Hematopoietic multipotent progenitor cell treated with erythropoietin and hydrocortisone succinate and interleukin-3 and kit ligand, for 8 days (in vitro differentiated cells): ENCODE results near the gene GSTA3.
"Not testable (repeated sequence)": the region's sequence is repeated elsewhere in the genome, so short reads cannot be mapped to it uniquely, and the experiment has no call there.

Experiments
- DNase-seq: peaks from one replicate; pipeline ENCODE4 v3.0.0-alpha.2; 2015

Gene GSTA3

GRCh38 chr6:52909131-52909530 is 367 bp downstream of the GSTA3 start:
- no peak for DNase-seq

DNA sequence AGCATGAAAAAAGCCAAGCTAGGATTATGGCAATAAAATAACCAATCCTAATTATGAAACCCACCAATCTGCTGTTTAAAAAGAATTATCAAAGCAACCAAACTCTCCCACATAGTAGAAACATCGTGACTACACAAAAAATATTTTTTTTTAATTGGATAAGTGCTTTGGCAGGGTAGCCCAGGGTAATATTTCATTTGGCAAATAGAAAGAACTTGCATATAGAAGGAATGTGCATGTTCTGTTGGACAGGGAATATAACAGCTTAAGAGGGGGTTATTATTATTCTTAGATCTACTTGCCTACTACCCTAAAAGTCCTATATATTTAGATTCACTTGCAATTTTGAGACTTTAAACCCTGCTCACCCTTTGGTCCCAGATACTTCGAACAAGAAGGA is 972 bp downstream of the GSTA3 start:
- DNase-seq = no peak

- DNase-seq = peak; percentile 43
These were observed 4.8 kb downstream of the GSTA3 start for GRCh38 chr6:52904562-52905279.

GRCh38 chr6:52900536-52900935 is 9.0 kb downstream of the GSTA3 start:
- DNase-seq = no peak

DNA sequence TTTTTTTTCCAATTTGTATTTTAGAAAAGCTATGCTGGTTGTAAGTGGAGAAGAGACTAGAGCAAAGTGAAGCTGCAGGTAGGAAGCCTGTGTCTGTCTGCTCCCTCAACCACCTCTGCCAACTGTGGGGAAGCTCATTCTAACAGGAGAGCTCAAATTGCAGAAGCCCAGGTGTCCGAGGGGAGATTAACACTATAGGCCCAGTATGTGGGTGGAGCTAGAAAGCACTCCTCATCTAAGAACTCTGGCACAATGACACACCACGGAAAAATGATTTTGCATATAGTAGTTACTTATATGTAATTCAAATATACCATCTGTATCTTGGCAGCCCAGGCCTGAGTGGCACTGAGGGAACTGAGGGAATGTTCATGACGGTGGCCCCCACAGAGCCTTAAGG is 13.7 kb downstream of the GSTA3 start:
- DNase-seq = not testable (repeated sequence)

DNA sequence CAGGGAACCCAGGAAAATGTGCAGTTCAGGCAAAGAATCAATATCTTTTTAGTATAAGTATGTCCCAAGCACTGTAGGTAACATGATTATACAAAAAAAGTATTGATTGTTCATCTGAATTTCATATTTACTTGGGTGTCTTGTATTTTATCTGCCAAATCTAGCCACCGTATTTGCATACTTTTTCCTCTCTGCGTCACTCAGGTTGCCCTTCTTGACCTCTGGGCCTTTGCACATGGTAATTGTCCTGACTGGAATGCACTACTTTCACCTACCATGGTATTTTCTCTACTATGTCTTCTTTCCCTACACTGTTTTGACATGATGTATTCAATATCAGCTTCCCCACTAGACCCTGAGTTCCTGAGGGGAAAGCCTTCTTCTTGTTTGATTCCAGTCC is 15.2 kb downstream of the GSTA3 start:
- DNase-seq = no peak

GRCh38 chr6:52893803-52894202 is 15.7 kb downstream of the GSTA3 start:
- peak; percentile 42 for DNase-seq

DNA sequence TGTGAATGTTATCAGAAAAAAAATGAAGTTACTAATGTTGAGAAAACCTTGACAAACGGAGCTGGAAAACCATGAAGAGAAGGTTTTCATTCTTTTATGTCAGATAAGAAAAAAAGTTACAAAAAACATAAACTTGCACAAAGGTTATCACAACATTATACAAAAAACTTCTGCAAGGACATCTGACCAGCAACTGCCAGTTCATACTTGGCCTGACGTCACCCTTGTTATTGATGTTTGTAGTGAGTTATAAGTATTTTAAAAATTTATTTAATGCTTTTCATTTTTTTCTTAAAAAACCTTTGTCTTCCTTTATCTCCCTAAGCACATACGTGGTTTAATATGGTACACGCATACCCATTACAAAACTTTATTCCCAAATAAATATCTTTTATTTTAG is 16.3 kb downstream of the GSTA3 start:
- no peak for DNase-seq

DNA sequence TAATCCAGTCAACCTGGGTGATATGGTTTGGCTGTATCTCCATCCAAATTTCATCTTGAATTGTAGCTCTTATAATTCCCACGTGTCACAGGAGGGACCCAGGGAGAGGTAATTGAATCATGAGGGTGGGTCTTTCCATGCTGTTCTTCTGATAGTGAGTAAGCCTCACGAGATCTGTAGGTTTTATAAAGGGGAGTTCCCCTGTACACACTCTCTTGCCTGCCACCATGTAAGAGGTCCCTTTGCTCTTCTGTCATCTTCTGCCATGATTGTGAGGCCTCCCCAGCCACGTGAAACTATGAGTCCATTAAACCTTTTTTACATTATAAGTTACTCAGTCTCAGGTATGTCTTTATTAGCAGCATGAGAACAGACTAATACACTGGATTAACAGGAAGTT is 19.5 kb downstream of the GSTA3 start:
- DNase-seq = no peak

DNA sequence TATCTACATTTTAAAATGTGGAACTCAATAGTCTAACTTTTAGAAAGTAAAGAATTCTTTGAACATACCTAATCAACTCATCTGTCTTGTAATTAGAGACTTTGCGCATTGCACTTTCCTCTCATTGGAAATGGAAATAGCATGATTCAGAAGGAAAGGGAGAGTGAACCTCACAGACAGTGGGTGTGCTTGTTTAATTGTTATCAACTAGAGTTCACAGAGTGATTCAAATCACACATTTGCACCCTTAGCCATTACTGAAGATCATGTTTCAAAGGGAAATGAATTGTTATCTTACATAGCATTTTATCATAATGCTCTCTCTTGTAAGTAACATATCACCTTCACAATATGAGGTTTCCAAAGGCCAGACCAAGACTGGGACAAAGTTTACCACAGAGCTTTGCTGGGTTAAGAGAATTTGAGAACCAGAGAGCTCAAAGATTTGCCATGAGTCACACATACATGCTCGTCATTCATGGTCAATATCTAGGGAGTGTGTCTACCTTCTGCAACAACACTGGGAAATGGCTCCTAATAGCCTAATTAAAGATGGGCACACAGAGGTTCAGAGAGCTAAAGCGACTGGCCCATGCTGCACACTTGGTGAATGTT is 21.5 kb downstream of the GSTA3 start:
- DNase-seq = no peak

DNA sequence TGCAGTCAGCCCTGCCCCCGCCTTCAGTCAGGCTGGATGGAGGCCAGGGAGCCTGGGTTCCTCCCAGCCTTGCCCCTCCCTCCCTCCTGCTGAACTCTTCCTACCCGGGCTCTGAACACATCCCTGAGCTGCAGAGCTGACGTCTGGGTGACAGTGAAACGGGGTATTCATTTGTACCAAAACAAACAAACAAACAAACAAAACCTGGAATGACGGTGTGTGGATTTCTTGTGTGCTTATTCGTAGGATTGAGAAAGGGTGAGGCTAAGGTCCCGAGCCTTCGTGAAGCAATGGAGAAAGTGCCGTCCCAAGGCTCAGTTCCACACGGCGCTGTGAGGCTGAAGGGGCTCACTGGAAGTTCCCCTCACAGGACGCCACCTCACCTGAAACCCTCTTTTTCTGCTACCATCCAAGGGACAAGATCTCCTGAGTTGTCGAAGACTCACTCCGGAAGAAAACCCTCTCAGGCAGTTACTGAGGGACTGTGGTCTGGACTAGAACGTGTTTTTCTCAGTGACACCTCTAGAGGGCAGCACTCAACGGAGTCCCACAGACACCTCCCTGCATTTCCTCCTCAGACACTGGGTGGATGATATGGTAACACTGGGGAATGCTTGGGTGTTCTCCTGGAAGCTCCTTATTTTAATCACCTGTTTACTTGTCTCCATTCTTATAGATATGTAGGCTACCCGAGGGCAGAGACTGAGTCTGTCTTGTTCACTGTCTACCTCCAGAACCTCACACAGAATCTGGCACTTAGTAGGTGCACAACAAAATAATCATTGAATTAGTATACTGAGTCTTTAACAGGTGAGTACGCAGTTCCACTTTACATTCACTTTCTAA is 27.3 kb downstream of the GSTA3 start:
- peak; percentile 82 for DNase-seq

DNA sequence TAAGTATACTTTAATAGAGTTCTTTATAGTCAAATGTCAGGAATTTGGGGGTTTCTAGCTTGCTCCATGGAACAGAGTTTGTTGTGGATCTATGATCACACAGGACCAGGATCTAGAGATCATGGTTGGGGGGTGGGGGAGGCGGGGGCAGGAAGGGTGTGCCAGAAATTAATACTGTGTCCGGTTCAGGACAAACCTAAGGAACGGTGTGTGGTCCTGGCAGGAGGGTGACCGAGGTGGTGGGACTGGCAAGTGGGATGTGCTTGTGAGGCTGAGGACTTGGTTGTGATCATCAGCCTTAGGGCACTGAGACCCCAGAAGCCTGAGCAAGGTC is 27.9 kb downstream of the GSTA3 start:
- no peak for DNase-seq

DNA sequence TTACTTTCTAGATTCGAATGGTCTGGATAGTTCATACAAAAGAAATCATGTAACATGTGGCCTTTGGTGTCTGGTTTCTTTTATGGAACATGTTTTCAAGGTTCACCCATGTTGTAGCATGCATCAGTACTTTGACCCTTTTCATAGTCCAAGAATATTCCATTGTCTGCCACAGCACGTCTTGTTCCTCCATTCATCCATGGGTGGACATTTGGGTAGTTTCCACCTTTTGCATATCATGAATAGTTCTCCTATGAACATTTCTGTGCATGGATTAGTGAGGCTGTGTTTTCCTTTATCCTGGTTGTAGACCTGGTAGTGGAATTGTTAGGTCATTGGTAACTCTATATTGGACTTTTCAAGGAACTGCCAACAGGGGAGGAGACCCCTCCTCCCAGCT is 31.7 kb downstream of the GSTA3 start:
- no peak for DNase-seq

DNA sequence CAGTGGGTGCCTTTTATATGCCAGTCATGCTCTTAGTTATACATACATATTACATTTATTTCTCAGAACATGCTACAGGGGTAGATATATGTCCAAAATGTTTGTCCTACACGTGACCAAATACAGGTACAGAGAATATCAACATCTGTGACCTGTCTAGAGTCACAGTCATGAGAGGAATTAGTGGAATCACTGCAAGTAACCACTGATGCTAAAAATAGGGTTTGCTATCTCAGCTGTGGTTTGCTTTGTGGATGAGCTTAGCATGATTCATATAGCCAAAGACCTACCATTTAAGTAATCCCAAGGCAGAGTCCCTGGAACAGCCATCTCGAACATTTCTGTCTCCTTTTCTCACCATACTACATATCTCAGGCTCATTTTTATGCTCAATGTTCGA is 32.3 kb downstream of the GSTA3 start:
- no peak for DNase-seq

DNA sequence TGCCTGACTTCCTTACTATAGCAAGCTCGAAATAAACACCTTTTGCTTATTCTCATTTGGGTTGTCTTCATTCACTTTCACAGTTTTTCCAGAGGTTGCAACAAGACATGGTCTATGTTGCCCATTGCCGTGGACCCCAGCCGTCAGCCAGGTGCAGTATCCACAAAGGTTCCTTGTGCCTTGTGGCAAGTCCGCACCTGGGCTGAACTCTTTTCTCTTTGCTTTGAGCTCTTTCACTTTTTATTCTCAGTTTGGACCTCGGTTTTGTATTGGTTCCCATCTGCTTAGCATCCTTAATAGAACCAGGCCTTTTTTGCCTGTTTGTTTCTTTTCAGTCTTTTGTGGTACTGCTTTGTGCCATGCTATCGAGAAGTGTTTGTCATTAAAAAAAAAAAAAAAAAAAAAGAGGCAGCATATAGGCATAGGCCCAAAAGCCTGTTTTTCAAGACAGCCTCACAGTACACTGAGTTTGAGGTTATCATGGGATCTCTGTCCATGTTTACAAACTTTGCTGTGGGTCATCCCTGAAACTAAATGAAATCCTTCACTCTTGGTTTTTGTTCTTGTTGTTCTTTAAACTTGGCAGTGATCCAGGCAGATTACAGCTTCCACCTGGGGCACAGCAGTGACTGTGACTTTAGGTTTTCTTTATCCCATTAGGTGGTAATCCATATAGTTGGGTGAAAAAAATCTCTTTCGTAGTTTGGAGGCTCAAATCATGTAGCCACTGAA is 33.3 kb downstream of the GSTA3 start:
- no peak for DNase-seq

DNA sequence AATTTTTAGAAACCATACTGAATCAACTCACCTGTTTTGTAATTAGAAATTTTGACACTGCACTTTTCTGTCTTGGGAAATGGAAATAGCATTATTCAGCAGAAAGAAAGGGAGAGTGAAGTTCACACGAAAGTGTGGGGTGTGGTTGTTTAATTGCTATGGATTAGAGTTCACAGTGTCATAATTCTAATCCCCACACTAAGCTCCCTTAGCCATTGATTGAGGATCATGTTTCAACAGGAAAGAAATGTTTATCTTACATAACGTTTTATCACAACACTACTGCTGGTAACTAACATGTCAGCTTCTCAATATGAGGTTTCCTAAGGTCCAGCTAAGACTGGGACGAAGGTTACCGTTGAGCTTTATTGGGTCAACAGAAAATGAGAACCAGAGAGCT is 37.5 kb downstream of the GSTA3 start:
- no peak for DNase-seq

GRCh38 chr6:52871621-52872020 is 37.9 kb downstream of the GSTA3 start:
- DNase-seq = no peak

DNA sequence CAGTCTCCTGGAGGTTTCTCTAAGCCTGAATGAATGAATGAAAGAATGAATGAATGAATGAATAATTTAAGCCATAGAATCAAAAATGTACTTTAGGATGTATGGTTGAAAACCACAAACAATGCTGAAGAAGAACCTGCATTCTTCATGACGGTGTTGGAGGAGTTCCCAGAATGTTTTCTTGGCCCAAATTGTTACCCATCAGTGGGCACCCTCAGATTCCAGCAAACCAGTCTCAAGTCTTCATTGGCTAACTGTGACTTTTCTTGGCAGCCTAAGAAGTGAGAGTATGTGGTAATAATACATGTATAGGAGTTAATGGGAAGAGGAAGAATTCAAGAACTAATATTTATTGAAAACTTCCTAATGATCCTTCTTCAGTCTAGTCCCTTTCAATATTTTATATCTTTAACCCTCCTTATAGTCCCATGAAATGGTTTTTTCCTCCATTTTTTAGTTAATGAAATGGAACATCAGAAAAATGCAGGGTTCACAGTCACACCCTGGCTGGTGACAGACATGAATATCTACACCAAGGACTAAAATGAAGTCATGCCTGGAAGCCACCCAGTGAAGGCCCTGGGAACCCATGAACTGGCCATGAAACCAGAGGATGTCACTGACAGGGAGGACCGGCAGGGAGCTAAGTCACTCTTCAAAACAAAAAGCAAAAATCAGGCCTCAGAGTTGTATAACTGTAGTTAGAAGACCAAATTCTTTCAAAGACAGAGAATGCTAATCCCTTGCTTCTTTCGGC is 39.0 kb downstream of the GSTA3 start:
- not testable (repeated sequence) for DNase-seq

GRCh38 chr6:52868899-52869298 is 40.6 kb downstream of the GSTA3 start:
- not testable (repeated sequence) for DNase-seq

- DNase-seq = no peak
These were observed 41.3 kb downstream of the GSTA3 start for GRCh38 chr6:52868240-52868639.

GRCh38 chr6:52861151-52861550 is 48.3 kb downstream of the GSTA3 start:
- DNase-seq = not testable (repeated sequence)

DNA sequence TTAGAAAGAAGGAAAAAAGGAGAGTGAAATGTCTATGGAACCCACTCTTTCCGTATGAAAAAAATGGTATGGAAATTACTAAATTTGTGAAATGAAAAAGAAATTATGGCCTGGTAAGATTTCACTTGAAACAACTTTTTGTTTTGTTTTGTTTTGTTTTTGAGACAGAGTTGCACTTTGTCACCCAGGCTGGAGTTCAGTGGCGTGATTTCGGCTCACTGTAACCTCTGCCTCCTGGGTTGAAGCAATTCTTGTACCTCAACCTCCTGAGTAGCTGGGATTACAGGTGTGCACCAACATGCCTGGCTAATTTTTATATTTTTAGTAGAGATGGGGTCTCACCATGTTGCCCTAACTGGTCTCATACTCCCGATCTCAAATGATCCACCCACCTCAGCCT is 51.1 kb downstream of the GSTA3 start:
- DNase-seq = no peak

DNA sequence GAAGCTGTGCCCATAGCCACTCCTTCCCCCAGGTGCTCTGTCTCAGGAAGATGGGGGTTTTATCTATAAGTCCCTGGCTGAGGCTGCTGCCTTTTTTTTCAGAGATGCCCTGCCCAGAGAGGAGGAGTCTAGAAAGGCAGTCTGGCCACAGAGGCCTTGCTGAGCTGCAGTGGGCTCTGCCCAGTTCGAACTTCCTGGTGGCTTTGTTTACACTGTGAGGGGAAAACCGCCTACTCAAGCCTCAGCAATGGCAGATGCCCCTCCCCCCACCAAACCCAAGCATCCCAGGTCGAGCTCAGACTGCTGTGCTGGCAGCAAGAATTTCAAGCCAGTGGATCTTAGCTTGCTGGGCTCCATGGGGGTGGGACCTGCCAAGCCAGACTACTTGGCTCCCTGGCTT is 53.4 kb downstream of the GSTA3 start:
- not testable (repeated sequence) for DNase-seq
